Measurements from ENCODE around the gene KPNA6.
"Not testable (repeated sequence)": the region's sequence is repeated elsewhere in the genome, so short reads cannot be mapped to it uniquely, and the experiment has no call there.

KPNA6 gene

GRCh38 chr1:32107742-32108661 lies at the start of gene KPNA6:
TSS of gene KPNA6 (plus strand) at chr1:32108056. CDS start at chr1:32108131, 75 bp downstream.
- ATAC-seq (ENCODE audit: low read depth) (peak; percentile 77), DNase-seq (ENCODE audit: low spot score in 2 of 2) (peak; percentile 86)
- peak within 1 kb of the TSS; percentile 95 for H3K27ac Mint-ChIP-seq
- no peaks in the 10 kb centered on the region for H3K9me3 Mint-ChIP-seq
- no peaks in the 10 kb centered on the region for H3K27me3 Mint-ChIP-seq
- peaks cover 27% of the 10 kb centered on the region for H3K4me1 Mint-ChIP-seq
- peaks cover 1% of the 10 kb centered on the region for H3K36me3 Mint-ChIP-seq
- peak within 1 kb of the TSS; percentile 100 for H3K4me3 Mint-ChIP-seq

- H3K27me3 Mint-ChIP-seq, result no peaks in the 10 kb centered on the region
- ATAC-seq (ENCODE audit: low read depth), result no peak
- no peak overlapping the region for H3K4me3 Mint-ChIP-seq
- no peak for DNase-seq (ENCODE audit: low spot score in 2 of 2)
- peak overlapping the region; percentile 76 for H3K27ac Mint-ChIP-seq
- H3K36me3 Mint-ChIP-seq, result peaks cover 14% of the 10 kb centered on the region
- peaks cover 2% of the 10 kb centered on the region for H3K4me1 Mint-ChIP-seq
- no peaks in the 10 kb centered on the region for H3K9me3 Mint-ChIP-seq
These were observed 46.9 kb upstream of the KPNA6 start for GRCh38 chr1:32060914-32061313.

GRCh38 chr1:32062867-32063230 lies 45.0 kb upstream of the KPNA6 start:
- Mint-ChIP-seq H3K36me3 (peaks cover 12% of the 10 kb centered on the region), H3K27me3 (no peaks in the 10 kb centered on the region), H3K4me1 (peaks cover 4% of the 10 kb centered on the region), H3K4me3 (no peak overlapping the region), H3K27ac (peak overlapping the region; percentile 13), H3K9me3 (no peaks in the 10 kb centered on the region)
- DNase-seq (ENCODE audit: low spot score in 2 of 2), result no peak
- no peak for ATAC-seq (ENCODE audit: low read depth)

- no peak overlapping the region for H3K27ac Mint-ChIP-seq
- no peak overlapping the region for H3K4me3 Mint-ChIP-seq
- H3K36me3 Mint-ChIP-seq, result peaks cover 11% of the 10 kb centered on the region
- DNase-seq (ENCODE audit: low spot score in 2 of 2) (no peak), ATAC-seq (ENCODE audit: low read depth) (peak; percentile 42)
- peaks cover 4% of the 10 kb centered on the region for H3K4me1 Mint-ChIP-seq
- no peaks in the 10 kb centered on the region for H3K27me3 Mint-ChIP-seq
- no peaks in the 10 kb centered on the region for H3K9me3 Mint-ChIP-seq
These were observed 44.6 kb upstream of the KPNA6 start for GRCh38 chr1:32063261-32063681.

- not testable (repeated sequence) for H3K36me3 Mint-ChIP-seq; H3K4me3 Mint-ChIP-seq; ATAC-seq (ENCODE audit: low read depth); H3K9me3 Mint-ChIP-seq; DNase-seq (ENCODE audit: low spot score in 2 of 2); H3K27ac Mint-ChIP-seq; H3K27me3 Mint-ChIP-seq; H3K4me1 Mint-ChIP-seq
These were observed 42.0 kb upstream of the KPNA6 start for GRCh38 chr1:32065613-32066488.

- no peak overlapping the region for H3K4me3 Mint-ChIP-seq
- H3K4me1 Mint-ChIP-seq, result peaks cover 7% of the 10 kb centered on the region
- H3K27ac Mint-ChIP-seq, result no peak overlapping the region
- peak; percentile 72 for ATAC-seq (ENCODE audit: low read depth)
- H3K36me3 Mint-ChIP-seq, result peaks cover 2% of the 10 kb centered on the region
- DNase-seq (ENCODE audit: low spot score in 2 of 2), result no peak
- H3K27me3 Mint-ChIP-seq, result peaks cover 2% of the 10 kb centered on the region
- no peaks in the 10 kb centered on the region for H3K9me3 Mint-ChIP-seq
These were observed 41.4 kb upstream of the KPNA6 start for GRCh38 chr1:32066489-32066873.

GRCh38 chr1:32068957-32069588 lies 38.8 kb upstream of the KPNA6 start:
- DNase-seq (ENCODE audit: low spot score in 2 of 2) (no peak), ATAC-seq (ENCODE audit: low read depth) (no peak)
- Mint-ChIP-seq H3K4me3 (no peak overlapping the region), H3K36me3 (no peaks in the 10 kb centered on the region), H3K4me1 (peaks cover 19% of the 10 kb centered on the region), H3K27ac (no peak overlapping the region), H3K27me3 (peaks cover 2% of the 10 kb centered on the region), H3K9me3 (no peaks in the 10 kb centered on the region)

GRCh38 chr1:32071758-32072621 lies 35.9 kb upstream of the KPNA6 start:
- peaks cover 23% of the 10 kb centered on the region for H3K4me1 Mint-ChIP-seq
- no peaks in the 10 kb centered on the region for H3K36me3 Mint-ChIP-seq
- peaks cover 2% of the 10 kb centered on the region for H3K27me3 Mint-ChIP-seq
- ATAC-seq (ENCODE audit: low read depth) (no peak), DNase-seq (ENCODE audit: low spot score in 2 of 2) (no peak)
- peak overlapping the region; percentile 80 for H3K27ac Mint-ChIP-seq
- H3K4me3 Mint-ChIP-seq, result peak overlapping the region; percentile 90
- no peaks in the 10 kb centered on the region for H3K9me3 Mint-ChIP-seq

GRCh38 chr1:32072622-32073298 lies 35.1 kb upstream of the KPNA6 start, which contains the start of gene TMEM39B:
TSS of gene TMEM39B (plus strand) at chr1:32072939. CDS start at chr1:32073048, 109 bp downstream.
- peaks cover 28% of the 10 kb centered on the region for H3K4me1 Mint-ChIP-seq
- DNase-seq (ENCODE audit: low spot score in 2 of 2) (peak; percentile 90 to 93), ATAC-seq (ENCODE audit: low read depth) (peak; percentile 85)

GRCh38 chr1:32073299-32074229 lies 34.3 kb upstream of the KPNA6 start:
- Mint-ChIP-seq H3K4me3 (peak overlapping the region; percentile 90), H3K4me1 (peaks cover 28% of the 10 kb centered on the region), H3K9me3 (no peaks in the 10 kb centered on the region), H3K27me3 (peaks cover 2% of the 10 kb centered on the region), H3K27ac (peak overlapping the region; percentile 80), H3K36me3 (peaks cover 7% of the 10 kb centered on the region)
- no peak for DNase-seq (ENCODE audit: low spot score in 2 of 2)
- ATAC-seq (ENCODE audit: low read depth), result peak; percentile 29

More at GRCh38 chr1:32072622-32073298, 35.1 kb upstream of the KPNA6 start, which contains the start of gene TMEM39B:
- Mint-ChIP-seq H3K27ac (peak within 1 kb of the TSS; percentile 80), H3K4me3 (peak within 1 kb of the TSS; percentile 90), H3K27me3 (peaks cover 2% of the 10 kb centered on the region), H3K9me3 (no peaks in the 10 kb centered on the region), H3K36me3 (peaks cover 7% of the 10 kb centered on the region)

GRCh38 chr1:32074841-32075240 lies 33.0 kb upstream of the KPNA6 start:
- H3K4me1 Mint-ChIP-seq, result peaks cover 26% of the 10 kb centered on the region
- no peaks in the 10 kb centered on the region for H3K9me3 Mint-ChIP-seq
- H3K27me3 Mint-ChIP-seq, result no peaks in the 10 kb centered on the region
- no peak for DNase-seq (ENCODE audit: low spot score in 2 of 2)
- ATAC-seq (ENCODE audit: low read depth), result no peak
- peak overlapping the region; percentile 10 for H3K27ac Mint-ChIP-seq
- H3K4me3 Mint-ChIP-seq, result no peak overlapping the region
- H3K36me3 Mint-ChIP-seq, result peaks cover 9% of the 10 kb centered on the region

- ATAC-seq (ENCODE audit: low read depth) (no peak), DNase-seq (ENCODE audit: low spot score in 2 of 2) (no peak)
- Mint-ChIP-seq H3K36me3 (peaks cover 14% of the 10 kb centered on the region), H3K27ac (peak overlapping the region; percentile 1), H3K4me3 (no peak overlapping the region), H3K9me3 (no peaks in the 10 kb centered on the region), H3K27me3 (no peaks in the 10 kb centered on the region), H3K4me1 (peaks cover 24% of the 10 kb centered on the region)
These were observed 30.4 kb upstream of the KPNA6 start for GRCh38 chr1:32077451-32077850.
